HG02938 (cell line): ENCODE measurements around the gene HTATIP2.
A peak's percentile ranks its signal among the peaks of the same experiment; 100 is the strongest.
"Not testable (repeated sequence)": the region's sequence is repeated elsewhere in the genome, so short reads cannot be mapped to it uniquely, and the experiment has no call there.

Experiments used
- ATAC-seq: cut with Tn5 transposase; IDR thresholded peaks from one replicate; pipeline ENCODE4 v1.9.1; 2021; ENCODE audit warnings: mild to moderate bottlenecking, moderate library complexity; ENCODE audit not compliant: unreplicated experiment

HTATIP2 gene

DNA sequence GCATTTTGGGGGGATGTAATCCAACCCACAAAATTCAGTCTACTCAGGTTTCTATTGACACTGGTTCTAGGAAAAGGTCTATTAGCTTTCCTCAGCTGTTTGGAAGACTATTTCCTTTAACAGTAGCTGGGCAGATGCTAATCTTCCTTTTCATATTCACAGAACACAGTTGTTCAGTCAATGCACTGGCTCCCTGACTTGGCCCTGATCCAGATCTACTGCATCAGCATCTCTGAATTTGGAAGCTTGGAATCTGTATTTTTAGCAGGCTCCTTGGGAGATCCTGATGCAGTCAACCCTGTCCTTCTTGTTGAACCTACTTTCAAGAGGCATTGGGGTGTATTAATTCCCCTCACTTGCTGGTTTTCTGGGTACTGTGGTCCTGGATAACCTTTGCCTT is 6.3 kb downstream of the HTATIP2 start:
- ATAC-seq: no peak

DNA sequence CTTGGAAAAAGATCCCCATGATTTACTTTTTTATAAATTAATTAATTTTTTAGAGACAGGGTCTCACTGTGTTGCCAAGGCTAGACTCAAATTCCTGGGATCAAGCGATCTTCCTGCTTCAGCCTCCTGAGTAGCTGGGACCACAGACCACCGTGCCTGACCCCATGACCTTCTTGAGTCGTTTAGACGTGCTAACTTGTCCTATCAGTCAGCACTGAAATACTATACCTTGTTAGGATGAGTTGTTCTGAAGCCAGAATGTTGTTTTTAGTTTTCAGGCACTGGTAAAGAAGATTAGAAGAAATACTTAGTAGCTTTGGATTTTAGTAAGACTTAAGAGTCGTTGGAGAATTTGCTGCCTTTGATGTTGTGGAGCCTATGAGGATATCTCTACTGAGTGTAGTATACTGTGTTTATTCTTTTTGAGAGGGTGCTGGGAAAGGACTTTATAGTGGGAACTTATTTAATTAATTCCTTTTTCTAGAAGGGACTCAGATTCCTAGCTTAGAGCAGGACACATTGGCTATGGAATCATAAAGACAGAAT is 8.6 kb downstream of the HTATIP2 start:
- ATAC-seq: no peak

DNA sequence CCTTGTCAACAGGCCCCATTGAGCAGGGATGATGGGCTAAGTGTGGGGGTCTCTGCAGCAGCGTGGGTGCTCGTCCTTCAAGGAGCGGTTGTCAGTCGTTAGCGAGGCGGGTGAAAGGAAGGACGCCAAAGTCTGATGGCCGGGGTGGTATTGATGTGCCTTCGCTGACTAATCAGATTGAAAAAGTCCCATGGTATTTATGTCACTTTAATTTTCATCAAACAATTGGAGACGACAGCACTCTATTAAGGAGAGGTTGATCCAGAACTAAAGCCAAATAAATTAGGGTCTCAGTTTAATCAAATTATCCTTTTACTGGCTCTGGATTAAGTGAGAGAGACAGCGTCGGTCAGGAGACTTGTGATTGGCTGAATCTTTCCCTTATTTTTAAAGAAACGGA is 9.6 kb downstream of the HTATIP2 start:
- ATAC-seq: no peak

GRCh38 chr11:20373568-20374209 is 10.2 kb downstream of the HTATIP2 start:
- ATAC-seq: no peak

DNA sequence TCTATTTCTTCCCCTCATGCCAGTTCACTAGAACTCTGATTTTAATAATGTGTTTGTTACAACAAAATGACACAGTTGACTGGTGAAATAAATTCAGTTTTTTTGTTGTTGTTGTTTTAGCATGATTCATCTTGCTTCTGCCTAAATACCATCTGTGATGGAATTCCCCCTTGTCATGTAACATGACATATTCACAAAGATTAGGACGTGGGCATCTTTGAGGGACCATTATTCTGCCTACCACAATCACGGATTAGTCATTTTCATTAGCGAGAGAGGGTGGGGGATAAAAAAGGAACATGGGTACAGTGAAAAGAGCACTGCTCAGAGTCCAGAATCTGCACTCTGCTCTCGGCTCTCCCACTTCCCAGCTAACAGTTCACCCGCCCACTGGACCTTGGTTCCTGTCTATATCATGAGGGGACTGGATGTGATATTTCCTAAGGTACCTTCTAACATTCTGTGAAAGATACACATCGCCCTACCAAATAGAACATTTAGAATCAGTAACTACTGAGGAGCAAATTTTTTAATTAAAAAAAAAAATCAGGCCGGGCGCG is 11.3 kb downstream of the HTATIP2 start:
- no peak for ATAC-seq

GRCh38 chr11:20376162-20376730 is 12.7 kb downstream of the HTATIP2 start:
- no peak for ATAC-seq

GRCh38 chr11:20385996-20386395 is 22.5 kb downstream of the HTATIP2 start:
- ATAC-seq: not testable (repeated sequence)

GRCh38 chr11:20387261-20388095 is 24.0 kb downstream of the HTATIP2 start, which contains the start of gene PRMT3:
PRMT3 (plus strand) TSS chr11:20387716; CDS start chr11:20387747, 31 bp downstream.
- peak; percentile 80 for ATAC-seq

GRCh38 chr11:20388096-20389055 is 24.9 kb downstream of the HTATIP2 start:
- ATAC-seq: peak; percentile 28

DNA sequence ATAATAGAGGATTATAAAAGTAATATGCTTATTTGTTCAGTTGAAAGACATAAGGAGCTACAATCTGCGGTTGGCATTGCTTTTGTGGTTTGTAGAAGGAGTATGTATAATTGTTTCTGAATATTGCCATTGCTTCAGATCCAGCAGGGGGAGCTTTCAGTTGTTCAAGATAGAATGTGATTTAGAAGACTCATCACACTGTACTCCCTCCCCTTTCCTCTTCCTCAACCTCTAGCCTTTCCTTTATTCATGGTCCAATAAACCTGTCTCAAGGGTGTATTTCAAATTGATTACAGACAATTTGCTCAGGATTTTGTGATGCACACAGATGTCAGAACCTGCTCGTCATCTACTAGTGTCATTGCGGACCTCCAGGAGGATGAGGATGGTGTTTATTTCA is 33.8 kb downstream of the HTATIP2 start:
- ATAC-seq: peak; percentile 99

DNA sequence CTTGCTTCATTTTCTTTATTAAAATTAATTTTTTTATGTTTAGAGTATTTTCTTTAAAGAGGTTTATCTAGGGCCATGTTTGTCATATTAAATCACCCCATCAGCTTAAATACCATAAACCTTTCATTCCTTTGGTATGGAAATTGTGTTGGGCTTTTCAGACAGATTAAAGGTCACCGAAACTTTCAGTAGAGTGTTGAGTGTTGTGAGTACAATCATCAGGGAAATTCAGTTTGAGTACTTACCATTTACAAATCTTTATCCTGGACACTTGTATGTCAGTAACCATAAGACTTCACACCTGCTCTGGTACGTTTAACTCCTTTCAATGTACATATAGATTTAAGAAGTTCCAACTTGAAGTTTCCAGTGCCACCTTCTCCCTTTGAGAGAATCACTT is 36.0 kb downstream of the HTATIP2 start:
- no peak for ATAC-seq

GRCh38 chr11:20403059-20403458 is 39.5 kb downstream of the HTATIP2 start:
- no peak for ATAC-seq

DNA sequence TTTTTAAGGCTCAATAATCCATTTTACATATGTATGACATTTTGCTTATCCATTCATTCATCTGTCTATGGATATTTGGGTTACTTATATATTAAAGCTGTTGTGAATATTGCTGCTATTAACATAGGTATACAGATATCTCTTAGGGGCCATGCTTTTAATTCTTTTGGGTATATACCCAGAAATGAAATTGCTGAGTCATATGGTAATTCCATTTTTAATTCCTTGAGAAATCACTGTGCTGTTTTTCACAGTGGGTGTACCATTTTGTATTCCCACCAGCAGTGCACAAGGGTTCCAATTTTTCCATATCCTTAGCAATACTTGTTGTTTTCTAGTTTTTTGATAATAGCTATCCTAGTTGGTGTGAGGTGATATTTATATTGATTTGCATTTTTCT is 43.0 kb downstream of the HTATIP2 start:
- no peak for ATAC-seq

- ATAC-seq: no peak
Observed at GRCh38 chr11:20407344-20407743, 43.8 kb downstream of the HTATIP2 start.

- ATAC-seq: no peak
Observed at GRCh38 chr11:20415432-20415831, 51.9 kb downstream of the HTATIP2 start.

DNA sequence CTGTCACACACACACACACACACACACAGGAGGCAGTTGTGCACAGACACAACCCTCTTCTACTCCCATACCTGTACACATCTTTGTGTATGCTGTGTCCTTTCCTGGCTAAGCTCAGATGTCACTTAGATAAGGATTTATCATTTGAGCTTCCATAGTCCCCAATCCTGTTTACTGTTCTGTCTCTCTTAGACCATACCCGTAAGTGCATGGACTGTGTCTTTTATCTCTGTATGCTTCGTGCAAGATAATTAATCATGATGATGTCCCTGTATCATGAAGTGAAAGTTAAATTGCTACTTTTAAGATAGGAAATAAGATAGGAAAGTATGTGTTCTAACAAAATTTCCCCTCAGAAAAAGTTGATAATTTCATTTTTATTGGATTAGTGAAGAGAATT is 54.3 kb downstream of the HTATIP2 start:
- ATAC-seq: no peak

DNA sequence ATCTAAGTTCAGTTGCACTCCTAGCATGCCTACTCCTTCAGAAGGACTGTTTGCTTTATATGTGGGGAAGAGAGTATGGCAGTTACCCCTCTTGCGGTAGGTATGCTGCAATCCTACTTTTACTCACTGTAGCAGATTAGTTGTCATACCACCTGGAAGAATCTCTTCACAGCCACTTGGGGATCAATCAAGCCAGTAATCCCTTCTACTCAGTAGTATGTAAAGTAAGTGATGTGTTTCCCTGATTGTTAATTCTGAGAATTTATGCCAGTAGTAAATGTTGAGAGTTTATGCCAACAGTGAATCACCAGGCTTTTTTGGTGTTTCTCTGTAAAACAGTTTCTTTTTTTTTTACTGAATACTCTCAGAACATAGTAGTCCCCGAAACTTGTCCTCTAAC is 58.4 kb downstream of the HTATIP2 start:
- no peak for ATAC-seq

- ATAC-seq: no peak
Observed at GRCh38 chr11:20429216-20429615, 65.7 kb downstream of the HTATIP2 start.
